HG02870 (cell line): ENCODE results near the gene STIMATE.

ENCODE experiments used
- ATAC-seq: cut with Tn5 transposase; IDR thresholded peaks from one replicate; pipeline ENCODE4 v1.9.1; 2021; ENCODE audit warnings: mild to moderate bottlenecking, moderate library complexity; ENCODE audit not compliant: unreplicated experiment

The STIMATE gene

DNA sequence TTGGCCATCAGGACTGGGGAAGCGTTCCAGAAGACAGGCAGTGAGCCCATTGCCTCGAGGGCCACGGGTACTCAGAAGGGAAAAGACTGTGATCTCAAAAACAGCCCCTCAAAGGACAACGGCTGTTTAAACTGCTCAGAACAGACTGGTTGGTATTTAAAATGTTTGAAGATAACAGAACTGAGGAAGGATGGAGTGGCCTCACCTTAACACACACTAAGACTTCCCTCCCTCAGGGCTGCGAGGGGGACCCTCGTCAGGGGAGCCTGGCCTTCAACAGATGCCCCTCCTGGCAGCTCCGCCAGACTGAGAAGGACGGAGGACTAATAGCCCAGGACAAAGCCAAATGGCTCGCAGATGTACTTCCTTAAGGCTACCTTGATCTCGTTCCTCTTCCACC, 2.6 kb downstream of the STIMATE start:
- ATAC-seq: no peak

DNA sequence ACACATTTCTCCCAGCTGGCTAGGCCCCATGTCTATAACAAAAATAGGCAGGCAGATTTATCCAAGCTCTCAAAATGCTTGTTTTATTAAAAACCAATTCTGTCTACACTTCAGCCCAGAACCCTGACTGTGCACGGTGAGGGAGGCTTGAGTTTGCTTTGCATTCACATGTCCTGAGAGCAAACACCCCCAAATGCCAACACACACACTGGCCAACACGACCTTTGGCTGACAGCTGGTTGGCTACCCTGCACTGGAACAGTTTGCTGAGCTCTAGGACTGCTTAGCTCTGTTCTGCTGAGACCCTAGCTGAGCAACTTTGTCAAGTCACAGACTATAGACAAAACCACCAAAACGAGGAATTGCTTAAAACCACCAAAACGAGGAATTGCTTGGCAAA, 3.6 kb downstream of the STIMATE start:
- no peak for ATAC-seq

DNA sequence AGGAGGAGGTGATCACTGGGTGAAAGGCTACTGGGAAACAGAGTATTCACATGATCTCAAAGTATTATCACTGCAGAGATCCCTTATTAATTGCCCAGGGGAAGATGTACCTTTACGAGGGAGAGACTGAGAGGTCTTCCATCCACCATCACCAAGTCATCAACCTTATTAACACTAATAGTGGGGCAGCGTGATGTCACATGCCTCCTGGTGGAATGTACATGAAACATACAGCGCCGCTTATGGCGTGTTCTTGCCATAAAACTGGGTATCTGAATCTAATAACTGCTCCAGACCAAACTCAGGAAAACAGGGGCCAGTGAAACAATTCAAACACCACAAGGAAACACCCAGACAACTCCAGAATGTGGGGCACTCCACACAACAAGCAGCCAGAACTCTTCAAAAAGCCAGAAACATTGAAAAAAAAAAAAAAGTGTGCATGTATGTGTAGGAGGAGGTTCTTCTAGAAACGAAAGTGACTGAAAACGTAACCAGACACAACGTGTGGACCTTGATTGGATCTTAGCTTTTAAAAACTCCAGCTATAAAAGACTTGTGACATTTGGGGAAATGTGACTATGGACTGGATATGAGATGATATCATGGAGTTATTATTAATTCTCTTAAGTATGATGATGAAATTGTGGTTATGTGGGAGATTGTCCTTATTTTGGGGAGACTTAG, 4.6 kb downstream of the STIMATE start:
- ATAC-seq: no peak

DNA sequence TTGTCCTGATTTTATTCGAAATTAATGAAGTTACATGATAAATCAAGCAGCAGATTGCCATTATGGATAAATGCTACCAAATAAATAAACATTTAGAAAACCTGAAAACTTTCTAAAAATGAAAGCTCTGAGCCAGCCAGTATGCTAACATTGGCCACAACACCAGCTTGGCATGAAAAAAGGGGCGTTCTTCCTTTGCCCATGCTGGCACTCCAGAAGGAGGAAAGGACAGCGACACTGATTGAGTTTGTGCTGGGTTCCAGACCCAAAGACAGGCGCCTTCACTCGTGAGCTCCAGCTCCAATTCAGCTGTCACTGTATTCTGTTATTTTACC, 5.1 kb downstream of the STIMATE start:
- ATAC-seq: no peak

DNA sequence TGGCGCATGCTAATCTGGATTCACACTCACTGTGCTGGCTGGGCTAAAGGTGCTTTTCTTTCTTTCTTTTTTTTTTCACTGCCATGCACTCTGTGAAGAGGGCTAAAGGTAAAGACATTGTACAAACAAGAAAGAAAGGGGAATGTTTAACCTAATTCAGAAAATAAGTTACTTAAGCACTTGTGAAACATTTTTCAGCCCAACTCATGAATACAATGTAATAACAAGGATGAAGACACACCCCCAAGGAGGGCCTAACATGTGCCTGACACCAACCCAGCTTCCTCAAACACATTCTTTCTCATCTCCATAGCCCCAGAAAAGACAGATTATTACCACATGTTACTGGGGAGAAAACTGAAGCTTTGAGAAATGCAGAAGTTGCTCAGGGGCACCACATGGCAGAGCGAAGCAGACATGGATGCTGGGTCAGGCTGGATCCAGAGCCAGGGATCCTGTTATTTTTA, 5.7 kb downstream of the STIMATE start:
- no peak for ATAC-seq

DNA sequence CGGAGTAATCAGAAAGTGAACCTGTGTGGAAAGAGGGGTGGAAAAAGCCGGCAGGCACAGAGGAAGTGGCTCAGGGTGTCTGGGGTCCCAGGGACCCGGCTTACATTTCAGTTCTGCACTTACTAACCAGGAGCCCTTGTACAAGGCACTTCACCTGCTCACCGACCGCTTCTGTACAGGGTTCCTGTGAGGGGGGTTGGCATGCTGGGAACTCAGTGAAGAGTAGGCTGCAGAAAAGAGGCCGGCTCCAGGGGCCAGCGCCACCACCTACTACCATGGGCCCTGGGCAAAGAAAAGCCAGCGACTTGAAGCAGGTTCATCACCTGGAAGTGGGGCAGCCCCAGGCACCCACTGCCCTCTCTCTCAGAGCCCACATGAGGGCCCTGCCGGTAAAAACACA, 6.2 kb downstream of the STIMATE start:
- no peak for ATAC-seq

DNA sequence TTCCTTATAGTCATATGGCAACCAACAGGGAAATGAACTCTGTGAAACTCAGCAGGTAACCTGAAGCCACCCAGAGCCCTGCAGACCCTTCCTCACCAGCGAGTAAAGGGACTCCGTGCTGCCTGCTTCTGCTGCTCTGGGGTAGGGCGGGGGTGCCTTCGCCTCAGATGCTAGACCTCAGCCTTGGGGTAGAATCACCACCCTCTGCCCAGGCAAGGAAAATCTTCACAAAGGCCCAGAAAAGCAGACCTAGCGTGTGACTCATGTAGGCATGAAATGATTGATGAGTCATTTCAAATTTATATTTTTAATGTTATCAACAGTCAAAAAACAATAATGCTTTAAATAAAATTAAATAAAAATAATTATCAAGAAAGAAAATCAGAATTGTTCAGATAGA, 6.6 kb downstream of the STIMATE start:
- no peak for ATAC-seq

DNA sequence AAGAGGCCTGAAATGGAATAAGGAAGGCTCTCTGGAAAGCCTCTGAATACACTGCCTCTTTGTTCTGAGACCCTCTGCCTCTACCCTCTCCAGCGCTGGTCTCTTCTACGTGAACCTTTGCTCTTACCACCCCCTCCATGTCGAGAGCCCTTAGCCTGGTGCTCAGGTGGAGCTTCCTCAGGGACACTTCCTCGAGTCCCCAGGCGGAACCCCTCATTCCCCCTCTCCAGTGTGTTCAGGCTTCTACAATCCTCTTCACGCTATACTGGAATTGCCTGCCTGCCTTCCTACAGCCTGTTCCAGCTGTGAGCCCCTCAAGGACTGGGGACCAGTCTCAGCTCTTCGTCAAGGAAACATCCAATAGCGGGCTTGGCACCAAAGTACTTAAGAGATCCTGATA, 7.4 kb downstream of the STIMATE start:
- no peak for ATAC-seq

DNA sequence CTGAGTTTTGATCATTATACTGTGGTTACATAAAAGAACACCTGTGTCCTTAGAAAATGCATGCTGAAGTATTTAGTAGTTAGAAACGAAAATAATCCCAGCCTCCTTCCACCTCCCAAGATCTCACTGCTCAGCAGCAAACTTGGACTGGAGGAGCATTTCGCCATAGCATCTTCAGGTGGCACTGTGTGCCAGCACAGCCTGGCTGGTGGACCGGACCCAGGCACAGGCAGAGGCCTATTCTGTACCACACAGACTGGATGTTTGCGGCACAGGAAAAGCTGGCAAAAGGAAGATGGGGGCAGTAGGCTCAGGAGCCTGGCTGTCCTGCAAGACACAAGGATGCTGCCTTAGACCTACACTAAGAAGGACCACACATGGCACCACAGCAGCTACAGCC, 10.2 kb downstream of the STIMATE start:
- ATAC-seq: no peak

DNA sequence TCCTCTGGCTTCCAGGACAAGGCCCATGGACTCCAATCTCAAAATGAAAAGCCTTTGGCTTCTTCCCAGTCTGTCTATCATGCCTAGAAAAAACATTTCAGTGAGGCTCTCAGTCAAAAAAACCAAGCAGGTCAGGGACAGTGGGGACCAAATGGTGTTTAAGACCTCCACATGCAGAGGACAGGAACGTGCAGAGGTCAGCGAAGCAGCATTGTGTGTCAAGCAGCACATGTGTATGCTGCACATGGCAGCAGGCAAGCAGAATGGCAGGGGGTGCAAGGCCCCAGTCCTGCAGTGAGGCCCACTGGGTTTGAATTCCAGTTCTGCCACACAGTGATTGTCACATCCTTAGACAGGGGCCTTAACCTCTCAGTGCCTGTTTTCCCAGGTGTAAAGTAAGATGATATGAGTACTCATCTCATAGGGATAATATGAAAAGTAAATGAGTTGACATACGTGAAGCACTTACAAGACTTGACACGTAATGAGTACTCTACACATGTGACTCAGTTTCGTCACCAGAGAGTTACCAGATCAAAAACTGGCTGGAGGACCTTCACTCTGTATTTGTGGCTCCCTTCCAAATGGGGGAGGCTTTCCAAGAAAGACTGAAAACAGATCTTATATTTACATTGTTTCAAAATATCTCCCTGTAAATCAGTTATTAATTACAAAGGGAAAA, 11.2 kb downstream of the STIMATE start:
- ATAC-seq: no peak

DNA sequence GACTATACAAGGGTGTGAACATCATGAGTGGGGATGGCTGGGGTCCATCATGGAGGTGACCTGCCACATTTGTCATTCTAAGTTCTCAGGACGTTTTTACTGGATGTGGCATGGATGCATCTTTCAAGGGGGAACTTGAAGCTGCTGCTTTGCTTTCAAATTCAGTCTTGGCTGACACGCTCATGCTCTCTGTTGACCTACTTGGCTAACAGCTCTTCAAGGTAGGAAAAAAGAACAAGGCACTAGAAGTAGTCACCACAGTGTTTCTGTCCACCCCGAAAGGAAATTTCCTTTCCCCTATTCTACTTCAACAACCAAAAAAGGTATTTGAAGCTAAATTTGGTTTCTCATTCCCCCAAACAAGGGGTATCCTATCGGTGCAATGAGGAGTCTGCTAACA, 15.0 kb downstream of the STIMATE start:
- no peak for ATAC-seq

DNA sequence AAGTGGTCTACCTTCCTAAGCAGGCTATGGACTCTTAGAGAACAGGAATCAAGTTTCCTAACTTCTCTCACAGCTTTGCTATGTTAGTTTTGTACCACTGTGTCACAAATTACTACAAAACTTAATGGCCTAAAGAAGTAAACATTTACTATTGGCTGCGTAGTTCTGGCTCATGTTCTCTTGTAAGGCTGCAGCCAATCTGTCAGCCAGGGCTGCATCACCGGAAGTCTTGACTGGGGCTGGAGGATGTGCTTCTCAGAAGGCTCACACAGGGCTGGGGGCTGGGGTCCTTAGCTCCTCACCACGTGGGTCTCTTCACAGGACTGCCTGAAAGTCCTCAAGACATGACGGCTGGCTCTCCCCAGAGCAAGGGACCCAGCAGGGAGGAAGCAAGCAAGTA, 15.5 kb downstream of the STIMATE start:
- no peak for ATAC-seq

DNA sequence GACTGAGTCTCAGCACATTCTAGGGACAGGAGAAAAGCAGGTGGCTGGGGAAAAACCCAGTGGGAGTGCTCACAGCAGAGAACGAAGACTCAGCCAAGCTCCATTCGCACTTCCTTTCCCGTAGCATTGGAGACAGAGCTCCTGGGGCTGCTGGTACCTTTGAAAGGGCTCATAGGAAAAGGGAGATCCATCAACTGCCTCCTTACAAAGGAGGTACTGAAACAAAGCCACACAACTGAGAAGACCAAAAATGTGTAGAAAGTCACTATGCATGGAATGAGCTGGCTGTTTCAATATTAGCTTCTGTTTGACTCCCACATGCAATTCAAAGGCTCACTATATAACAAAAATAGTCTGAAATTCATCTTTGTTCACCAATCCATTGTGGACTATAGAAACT, 16.9 kb downstream of the STIMATE start:
- ATAC-seq: peak; percentile 83

DNA sequence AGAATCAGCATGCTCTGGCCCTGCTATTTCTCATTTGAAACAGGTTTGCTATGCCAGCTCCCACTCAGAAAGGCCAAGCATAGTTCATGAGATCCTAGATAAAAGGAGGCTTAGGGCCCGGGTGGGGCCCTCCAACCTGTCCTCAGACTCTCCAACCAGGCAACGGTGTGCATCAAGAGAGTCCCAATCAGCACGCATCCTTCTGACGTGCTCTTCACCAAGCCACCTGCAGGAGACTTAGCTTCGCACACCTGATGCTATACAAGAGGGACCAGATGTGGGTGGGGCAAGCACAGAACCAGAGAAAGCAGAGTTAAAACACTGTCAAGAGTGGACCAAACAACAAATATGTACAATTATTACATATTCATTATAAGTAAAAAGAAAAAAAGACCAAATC, 17.3 kb downstream of the STIMATE start:
- ATAC-seq: peak; percentile 27

DNA sequence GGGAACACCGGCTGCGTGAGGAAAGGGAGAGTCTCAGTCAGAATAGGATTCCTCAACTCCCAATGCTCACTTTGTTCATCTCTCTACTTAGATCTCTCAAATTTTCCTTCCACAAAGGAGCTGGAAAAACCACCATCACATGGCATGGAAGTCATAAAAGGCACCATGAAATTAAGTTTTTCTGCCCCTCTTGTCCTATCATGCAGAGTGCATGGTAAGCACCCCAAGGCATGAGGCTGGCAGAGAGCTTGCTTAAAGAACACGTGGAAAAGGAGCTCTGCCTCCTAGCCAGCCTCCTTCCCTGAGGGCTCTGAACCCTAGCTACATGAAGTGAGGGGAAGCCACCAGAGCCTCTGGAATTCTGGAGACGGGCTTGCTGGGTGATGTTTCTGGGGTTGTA, 17.8 kb downstream of the STIMATE start:
- ATAC-seq: no peak

DNA sequence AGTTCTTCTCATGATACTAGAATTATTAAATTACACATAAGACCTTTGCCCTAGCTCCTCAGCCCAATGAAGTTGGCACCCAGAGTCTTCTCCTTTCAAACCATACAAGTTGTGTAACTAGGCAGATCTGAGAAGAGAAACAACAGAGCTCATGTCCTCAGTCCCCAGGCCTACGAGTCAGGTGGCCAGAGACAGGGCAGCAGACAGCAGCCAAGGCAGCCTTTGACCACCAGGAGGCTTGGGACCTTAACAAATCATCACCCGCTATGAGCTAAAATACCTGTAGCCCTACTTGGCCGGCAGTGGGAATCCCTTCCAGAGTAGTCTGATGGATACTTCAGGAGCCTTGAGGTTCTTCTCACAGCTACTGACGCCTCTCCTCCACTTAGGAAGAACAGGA, 18.3 kb downstream of the STIMATE start:
- ATAC-seq: no peak

DNA sequence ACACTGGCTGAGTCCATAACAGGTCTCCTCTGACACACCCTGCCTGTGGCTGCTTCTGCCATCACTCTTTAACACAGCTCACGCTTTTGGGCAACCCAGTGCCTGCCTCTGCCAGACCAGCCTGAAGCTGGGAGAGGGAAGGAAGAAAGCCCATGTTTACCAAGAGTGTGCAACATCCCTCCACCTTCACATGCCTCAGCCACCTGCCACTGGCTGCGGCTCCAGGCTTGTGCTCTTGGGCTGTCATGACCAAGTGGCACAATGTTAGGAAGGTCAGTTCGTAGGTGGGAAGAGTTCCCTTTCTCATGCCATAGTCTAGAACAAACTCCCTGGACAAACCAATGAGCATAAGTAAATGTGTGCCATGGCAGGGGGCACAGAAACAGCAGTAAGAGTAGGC, 20.3 kb downstream of the STIMATE start:
- no peak for ATAC-seq

DNA sequence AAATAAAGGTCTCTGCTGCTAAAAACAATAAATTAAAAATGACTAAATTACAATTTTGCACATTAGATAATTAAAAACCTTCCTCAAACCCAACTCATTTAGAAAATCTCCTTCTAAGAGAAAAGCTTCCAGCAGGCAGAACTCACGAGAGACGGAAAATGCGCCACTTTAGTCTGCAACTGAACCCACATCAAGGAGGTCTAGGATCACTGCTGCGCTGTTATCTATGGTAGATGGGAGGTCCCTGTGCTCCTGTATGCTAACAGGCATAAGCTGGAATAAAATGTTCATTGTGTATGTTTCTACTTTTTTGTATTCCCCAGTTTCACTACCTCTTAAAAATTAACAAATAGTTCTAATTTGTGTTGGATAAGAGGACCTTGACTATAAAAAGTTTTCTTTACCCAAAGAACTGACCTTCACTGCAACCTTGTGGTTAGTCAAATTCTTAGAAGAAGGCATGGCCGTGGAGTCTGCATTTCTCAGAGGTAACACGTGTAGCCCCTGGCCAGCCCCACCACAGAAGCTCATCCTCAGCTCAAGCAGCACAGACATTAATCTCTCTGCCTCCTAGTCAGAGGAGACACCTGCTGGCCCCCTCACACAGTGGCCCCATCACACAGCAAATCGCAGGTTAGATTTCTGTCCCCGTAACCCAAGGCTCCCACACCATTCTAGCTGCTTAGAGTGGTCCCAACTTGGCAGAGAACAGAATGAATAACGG, 22.3 kb downstream of the STIMATE start:
- no peak for ATAC-seq

DNA sequence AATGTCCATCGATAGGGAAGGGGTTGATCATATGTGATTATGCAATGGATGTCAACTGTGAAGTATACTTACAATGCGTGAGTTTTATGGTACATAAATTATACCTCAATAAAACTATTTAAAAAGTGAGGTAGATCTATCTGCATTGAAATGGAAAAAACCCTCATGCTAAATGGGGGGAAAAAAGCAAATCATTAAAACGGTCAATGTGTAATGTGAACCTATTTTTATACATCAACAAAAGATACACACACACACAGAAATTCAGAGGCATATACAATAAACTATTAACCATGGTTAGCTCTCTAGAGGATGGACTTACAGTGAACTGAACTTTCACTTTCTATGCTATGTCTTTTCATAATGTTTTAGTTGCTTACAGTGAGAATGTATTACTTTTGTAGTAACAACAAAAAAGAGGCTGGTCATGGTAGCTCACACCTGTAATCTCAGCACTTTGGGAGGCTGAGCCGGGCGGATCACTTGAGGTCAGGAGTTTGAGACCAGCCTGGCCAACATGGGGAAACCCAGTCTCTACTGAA, 23.1 kb downstream of the STIMATE start:
- ATAC-seq: no peak

DNA sequence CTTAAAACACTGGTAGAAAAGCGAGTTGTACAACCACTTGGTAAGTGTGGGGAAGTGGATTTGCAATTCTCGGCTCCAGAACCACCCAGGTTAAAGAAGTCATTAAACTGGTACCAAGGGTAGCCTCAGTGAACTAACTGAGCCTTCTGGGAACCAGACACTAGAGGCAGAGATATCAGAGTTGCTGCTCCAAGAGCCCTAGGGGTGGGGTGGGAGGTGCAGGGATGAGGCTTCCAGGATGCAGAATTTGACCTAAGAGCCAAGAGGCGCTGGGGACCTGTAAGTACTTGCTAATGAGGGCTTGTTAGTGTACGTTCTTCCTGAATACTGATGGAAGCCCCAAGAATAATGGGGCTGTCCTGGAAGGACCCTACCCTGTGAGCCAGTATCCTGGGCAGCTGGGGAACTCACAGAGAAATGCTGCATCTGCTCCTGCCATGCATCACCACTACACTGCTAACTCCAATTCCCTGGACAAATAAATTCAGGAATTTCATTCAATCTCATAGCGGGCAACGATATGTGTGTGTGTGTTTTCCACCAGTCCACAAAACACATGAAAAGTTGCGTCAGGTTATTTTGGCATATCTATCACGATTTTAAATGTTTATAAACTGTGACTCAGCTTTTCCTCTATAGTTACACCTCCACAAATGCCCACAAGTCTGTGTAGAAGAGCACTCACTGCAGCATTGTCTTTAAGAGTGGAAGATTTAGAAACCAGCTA, 23.8 kb downstream of the STIMATE start:
- ATAC-seq: no peak

DNA sequence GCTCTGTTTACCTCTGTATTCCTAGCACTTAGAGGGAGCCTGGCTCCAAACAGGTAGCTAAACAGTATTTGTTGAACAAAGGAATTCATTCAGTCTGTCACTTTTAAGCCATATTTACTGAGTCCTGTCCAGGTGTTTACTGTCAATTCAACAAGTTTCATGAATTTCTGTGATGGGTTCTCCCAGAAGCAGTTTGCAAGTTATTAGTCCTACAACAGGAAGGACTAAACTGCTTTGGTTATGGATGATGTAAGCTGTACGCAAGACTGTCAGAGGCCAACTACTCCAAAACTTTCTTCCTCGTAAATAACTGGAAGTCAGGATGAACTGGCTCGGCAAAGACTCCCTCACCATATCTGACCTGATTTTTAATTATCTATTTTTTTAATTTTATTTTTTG, 25.1 kb downstream of the STIMATE start:
- ATAC-seq: no peak
